ENCODE measurements around the gene GOLIM4.
"Not testable (repeated sequence)": the region's sequence is repeated elsewhere in the genome, so short reads cannot be mapped to it uniquely, and the experiment has no call there.

Gene GOLIM4

GRCh38 chr3:168095611-168096209 is at the start of gene GOLIM4:
TSS of gene GOLIM4 (minus strand) at chr3:168095924. CDS start at chr3:168095285, 639 bp downstream.
- peaks cover 8% of the 10 kb centered on the region for H3K4me1 Mint-ChIP-seq (ENCODE audit: low read depth)
- peak within 1 kb of the TSS; percentile 88 for H3K4me3 Mint-ChIP-seq
- no peaks in the 10 kb centered on the region for H3K36me3 Mint-ChIP-seq
- H3K27ac Mint-ChIP-seq: peak within 1 kb of the TSS; percentile 75
- H3K9me3 Mint-ChIP-seq (ENCODE audit: low read depth): no peaks in the 10 kb centered on the region
- H3K27me3 Mint-ChIP-seq: peaks cover 35% of the 10 kb centered on the region

GRCh38 chr3:168141405-168141998 is 45.8 kb upstream of the GOLIM4 start:
- H3K4me3 Mint-ChIP-seq: no peak overlapping the region
- no peak overlapping the region for H3K27ac Mint-ChIP-seq
- H3K36me3 Mint-ChIP-seq: no peaks in the 10 kb centered on the region
- H3K4me1 Mint-ChIP-seq (ENCODE audit: low read depth): no peaks in the 10 kb centered on the region
- H3K27me3 Mint-ChIP-seq: no peaks in the 10 kb centered on the region
- H3K9me3 Mint-ChIP-seq (ENCODE audit: low read depth): no peaks in the 10 kb centered on the region

DNA sequence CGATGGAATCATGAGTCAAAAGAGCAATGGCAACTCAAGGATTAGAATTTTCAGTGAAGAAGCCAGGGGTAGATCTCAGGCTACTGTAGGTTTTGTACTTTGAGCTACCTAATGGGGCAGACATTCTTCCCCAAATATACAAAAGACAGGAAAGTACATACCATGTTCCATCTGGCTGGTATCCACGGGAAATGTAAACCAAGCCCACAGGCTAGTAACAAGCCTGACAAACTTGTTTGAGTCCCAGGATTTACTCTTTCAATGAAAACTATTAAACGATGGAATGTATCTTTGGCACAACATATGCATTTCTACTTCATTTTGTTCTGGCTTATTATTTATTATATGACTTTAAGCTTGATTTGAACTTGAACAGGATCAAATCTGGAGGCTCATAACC is 44.2 kb upstream of the GOLIM4 start:
- no peak overlapping the region for H3K27ac Mint-ChIP-seq

GRCh38 chr3:168138421-168138820 is 42.7 kb upstream of the GOLIM4 start:
- H3K27ac Mint-ChIP-seq: no peak overlapping the region
- no peaks in the 10 kb centered on the region for H3K36me3 Mint-ChIP-seq
- H3K4me1 Mint-ChIP-seq (ENCODE audit: low read depth): no peaks in the 10 kb centered on the region
- no peaks in the 10 kb centered on the region for H3K9me3 Mint-ChIP-seq (ENCODE audit: low read depth)
- no peaks in the 10 kb centered on the region for H3K27me3 Mint-ChIP-seq
- no peak overlapping the region for H3K4me3 Mint-ChIP-seq

More for the DNA sequence above, 44.2 kb upstream of the GOLIM4 start:
- Mint-ChIP-seq H3K9me3 (ENCODE audit: low read depth) (no peaks in the 10 kb centered on the region), H3K27me3 (no peaks in the 10 kb centered on the region), H3K4me3 (no peak overlapping the region), H3K4me1 (ENCODE audit: low read depth) (no peaks in the 10 kb centered on the region), H3K36me3 (no peaks in the 10 kb centered on the region)

- no peaks in the 10 kb centered on the region for H3K4me1 Mint-ChIP-seq (ENCODE audit: low read depth)
- no peaks in the 10 kb centered on the region for H3K36me3 Mint-ChIP-seq
- no peak overlapping the region for H3K4me3 Mint-ChIP-seq
- H3K9me3 Mint-ChIP-seq (ENCODE audit: low read depth): peaks cover 3% of the 10 kb centered on the region
- peaks cover 2% of the 10 kb centered on the region for H3K27me3 Mint-ChIP-seq
- H3K27ac Mint-ChIP-seq: no peak overlapping the region
These were observed 39.2 kb upstream of the GOLIM4 start for GRCh38 chr3:168134931-168135330.

DNA sequence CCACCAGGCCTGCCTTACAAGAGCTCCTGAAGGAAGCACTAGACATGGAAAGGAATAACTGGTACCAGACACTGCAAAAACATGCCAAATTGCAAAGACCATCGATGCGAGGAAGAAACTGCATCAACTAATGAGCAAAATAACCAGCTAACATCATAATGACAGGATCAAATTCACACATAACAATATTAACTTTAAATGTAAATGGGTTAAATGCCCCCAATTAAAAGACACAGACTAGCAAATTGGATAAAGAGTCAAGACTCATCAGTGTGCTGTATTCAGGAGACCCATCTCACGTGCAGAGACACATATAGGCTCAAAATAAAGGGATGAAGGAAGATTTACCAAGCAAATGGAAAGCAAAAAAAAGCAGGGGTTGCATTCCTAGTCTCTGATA is 34.5 kb upstream of the GOLIM4 start:
- H3K4me1 Mint-ChIP-seq (ENCODE audit: low read depth); H3K27me3 Mint-ChIP-seq; H3K27ac Mint-ChIP-seq; H3K36me3 Mint-ChIP-seq; H3K4me3 Mint-ChIP-seq: not testable (repeated sequence)
- peaks cover 13% of the 10 kb centered on the region for H3K9me3 Mint-ChIP-seq (ENCODE audit: low read depth)

DNA sequence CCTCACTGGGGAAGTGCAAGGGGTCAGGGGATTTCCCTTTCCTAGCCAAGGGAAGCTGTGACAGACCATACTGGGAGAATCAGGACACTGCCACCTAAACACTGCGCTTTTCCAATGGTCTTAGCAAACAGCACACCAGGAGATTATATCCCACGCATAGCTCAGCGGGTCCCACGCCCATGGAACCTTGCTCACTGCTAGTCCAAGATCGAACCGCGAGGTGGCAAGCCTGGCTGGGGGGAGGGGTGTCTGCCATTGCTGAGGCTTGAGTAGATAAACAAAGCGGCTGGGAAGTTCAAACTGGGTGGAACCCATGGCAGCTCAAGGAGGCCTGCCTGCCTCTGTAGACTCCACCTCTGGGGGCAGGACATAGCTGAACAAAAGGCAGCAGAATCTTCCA is 32.7 kb upstream of the GOLIM4 start:
- H3K27me3 Mint-ChIP-seq; H3K36me3 Mint-ChIP-seq; H3K4me3 Mint-ChIP-seq; H3K27ac Mint-ChIP-seq; H3K4me1 Mint-ChIP-seq (ENCODE audit: low read depth): not testable (repeated sequence)
- peaks cover 13% of the 10 kb centered on the region for H3K9me3 Mint-ChIP-seq (ENCODE audit: low read depth)

DNA sequence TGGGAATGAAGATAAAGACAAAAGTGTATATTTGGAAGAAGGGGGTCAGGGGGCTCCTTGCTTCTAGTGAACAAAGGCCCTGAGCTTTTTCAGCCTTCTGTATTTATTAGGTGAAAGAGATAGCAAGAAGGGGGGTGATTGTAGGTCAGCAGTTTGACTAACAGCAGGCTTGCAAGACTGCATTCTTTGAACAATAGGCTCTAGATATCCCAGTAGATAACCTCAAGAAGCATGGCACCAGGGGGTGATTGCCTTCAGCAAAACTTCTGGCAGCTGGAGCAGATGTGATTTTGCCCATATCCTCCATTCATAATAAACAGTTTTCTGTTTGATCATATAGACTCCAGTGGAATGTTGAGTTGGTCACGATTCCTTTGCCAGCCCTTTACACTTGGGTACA is 31.7 kb upstream of the GOLIM4 start:
- no peaks in the 10 kb centered on the region for H3K36me3 Mint-ChIP-seq
- H3K4me3 Mint-ChIP-seq: no peak overlapping the region
- H3K9me3 Mint-ChIP-seq (ENCODE audit: low read depth): peaks cover 13% of the 10 kb centered on the region
- H3K27ac Mint-ChIP-seq: no peak overlapping the region
- peaks cover 5% of the 10 kb centered on the region for H3K27me3 Mint-ChIP-seq
- H3K4me1 Mint-ChIP-seq (ENCODE audit: low read depth): no peaks in the 10 kb centered on the region

GRCh38 chr3:168124791-168125190 is 29.1 kb upstream of the GOLIM4 start:
- Mint-ChIP-seq H3K4me3 (no peak overlapping the region), H3K9me3 (ENCODE audit: low read depth) (peaks cover 10% of the 10 kb centered on the region)

DNA sequence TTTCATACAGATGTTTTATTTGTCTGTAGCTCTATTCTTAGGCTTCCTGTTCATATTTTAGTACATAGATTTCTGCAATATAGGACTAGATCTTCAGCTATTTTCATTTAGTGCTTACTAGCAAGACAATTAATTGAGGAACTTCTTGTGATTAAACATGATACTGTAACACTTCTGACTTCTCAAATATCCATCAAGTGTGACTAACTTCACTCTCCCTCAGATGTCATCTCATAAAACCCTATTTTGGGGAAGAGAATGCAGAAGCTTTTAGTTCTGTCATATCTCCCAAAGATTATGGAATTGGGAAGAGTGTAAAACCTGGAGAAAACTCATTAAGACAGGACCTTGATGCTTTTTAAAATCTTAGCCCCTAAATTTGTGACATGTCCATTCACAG is 28.6 kb upstream of the GOLIM4 start:
- no peak overlapping the region for H3K27ac Mint-ChIP-seq

More at GRCh38 chr3:168124791-168125190, 29.1 kb upstream of the GOLIM4 start:
- Mint-ChIP-seq H3K27ac (no peak overlapping the region), H3K4me1 (ENCODE audit: low read depth) (no peaks in the 10 kb centered on the region), H3K27me3 (peaks cover 3% of the 10 kb centered on the region), H3K36me3 (no peaks in the 10 kb centered on the region)

DNA sequence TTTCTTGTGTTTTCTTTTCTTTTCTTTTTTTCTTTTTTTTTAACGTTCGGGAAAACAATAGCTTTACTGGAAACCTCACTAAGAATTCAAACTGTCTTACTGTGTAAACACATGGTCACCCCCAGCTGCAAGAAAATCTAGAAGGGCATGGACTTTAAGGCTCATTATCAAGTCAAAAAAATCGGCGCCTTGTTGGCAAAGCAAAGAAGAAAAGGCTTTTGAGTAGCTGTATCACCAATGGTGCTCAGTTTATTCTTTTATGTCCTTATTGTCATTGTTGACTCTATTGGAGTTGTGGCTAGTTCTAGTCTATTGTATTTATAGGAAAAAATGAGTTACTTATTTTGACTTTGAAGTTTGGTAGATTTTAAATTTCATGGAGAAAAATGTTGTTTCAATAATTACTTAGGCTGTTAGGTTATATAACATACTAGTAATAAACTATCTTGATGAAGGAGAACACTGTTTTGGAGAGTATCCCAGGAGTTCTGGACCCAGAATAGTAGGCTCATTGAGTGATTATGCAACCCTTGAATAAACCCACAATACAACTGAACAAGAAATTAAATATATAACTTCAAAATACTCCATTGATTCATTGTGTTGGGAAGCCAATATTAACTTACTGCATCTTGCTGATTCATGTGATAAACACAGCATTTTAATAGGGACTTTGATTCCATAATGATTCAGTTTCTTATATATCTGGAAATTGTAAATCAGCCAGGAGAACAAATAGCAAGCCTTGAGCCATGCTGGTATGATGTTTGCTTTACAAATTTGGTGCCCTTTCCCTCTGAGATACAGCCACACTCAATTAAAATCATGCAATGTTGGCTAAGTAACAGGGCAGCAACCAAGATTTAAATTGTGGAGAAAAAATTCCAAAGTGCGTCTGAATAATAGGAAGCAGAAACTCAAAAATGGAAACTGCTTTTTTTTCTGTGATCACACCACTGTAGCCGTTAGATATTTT is 27.8 kb upstream of the GOLIM4 start:
- Mint-ChIP-seq H3K4me1 (ENCODE audit: low read depth) (no peaks in the 10 kb centered on the region), H3K27ac (no peak overlapping the region), H3K27me3 (peaks cover 2% of the 10 kb centered on the region), H3K4me3 (no peak overlapping the region), H3K9me3 (ENCODE audit: low read depth) (peaks cover 10% of the 10 kb centered on the region), H3K36me3 (no peaks in the 10 kb centered on the region)

More for the DNA sequence above, 28.6 kb upstream of the GOLIM4 start:
- peaks cover 10% of the 10 kb centered on the region for H3K9me3 Mint-ChIP-seq (ENCODE audit: low read depth)
- no peak overlapping the region for H3K4me3 Mint-ChIP-seq
- no peaks in the 10 kb centered on the region for H3K4me1 Mint-ChIP-seq (ENCODE audit: low read depth)
- no peaks in the 10 kb centered on the region for H3K36me3 Mint-ChIP-seq
- H3K27me3 Mint-ChIP-seq: peaks cover 3% of the 10 kb centered on the region

DNA sequence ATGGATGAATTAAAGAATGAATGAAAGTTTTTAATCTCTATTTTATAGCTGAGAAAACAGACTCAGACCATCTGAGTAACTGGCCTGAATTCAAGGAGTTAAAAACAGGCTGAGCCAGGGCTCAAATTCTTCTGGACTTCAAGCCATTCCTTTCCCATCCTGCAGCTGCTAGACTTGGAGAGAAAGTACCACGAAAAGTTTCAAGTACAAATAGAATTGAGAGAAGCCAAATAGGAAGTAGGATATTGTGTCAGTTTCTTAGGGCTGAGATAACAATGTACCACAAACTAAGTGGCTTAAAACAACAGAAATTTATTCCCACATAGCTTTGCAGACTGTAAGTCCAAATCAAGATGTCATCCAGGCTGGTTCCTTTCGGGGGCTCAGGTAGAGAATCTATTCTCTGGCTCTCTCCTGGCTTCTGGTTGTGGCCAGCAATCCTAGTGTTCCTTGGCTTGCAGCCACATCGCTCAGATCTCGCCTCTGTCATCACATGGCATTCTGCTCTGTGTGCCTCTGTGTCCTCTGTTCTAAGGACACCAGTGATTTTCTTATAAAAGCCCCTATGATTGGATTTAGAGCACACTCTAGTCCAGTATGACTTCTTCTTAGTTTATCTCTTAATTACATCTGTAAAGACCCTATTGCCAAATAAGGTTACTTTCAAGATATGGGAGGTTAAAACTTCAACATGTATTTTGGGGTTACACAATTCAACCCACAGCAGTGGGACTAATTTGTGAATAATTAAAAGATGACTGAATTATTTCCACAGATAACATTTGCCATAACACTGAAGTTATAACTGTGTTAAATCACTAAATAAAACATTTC is 25.7 kb upstream of the GOLIM4 start:
- peaks cover under 1% of the 10 kb centered on the region for H3K9me3 Mint-ChIP-seq (ENCODE audit: low read depth)
- H3K4me3 Mint-ChIP-seq: no peak overlapping the region
- no peaks in the 10 kb centered on the region for H3K4me1 Mint-ChIP-seq (ENCODE audit: low read depth)
- H3K36me3 Mint-ChIP-seq: no peaks in the 10 kb centered on the region
- H3K27me3 Mint-ChIP-seq: peaks cover 2% of the 10 kb centered on the region
- H3K27ac Mint-ChIP-seq: no peak overlapping the region

DNA sequence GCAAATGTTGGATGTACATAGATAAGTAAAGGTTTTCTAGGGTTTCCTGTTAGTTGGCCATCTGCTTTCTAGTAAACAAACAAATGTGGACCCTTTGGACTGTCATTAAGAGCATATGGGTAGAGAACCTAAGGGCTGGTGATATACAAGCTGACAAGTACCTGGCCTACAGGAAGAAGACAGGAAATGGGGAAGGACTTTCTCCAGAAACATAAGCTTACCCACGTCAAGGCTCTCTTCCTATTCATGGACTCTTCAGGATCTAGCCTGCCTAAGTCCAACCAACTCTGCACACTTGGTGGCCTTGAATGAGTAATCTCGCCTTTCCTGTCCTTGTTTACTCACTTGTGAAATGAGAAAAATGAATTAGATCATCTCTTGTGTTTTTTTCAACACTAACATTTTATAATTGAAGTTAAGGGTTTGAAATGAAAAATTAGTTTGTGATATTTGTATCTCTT is 22.2 kb upstream of the GOLIM4 start:
- Mint-ChIP-seq H3K27ac (no peak overlapping the region), H3K4me1 (ENCODE audit: low read depth) (no peaks in the 10 kb centered on the region), H3K27me3 (no peaks in the 10 kb centered on the region), H3K9me3 (ENCODE audit: low read depth) (no peaks in the 10 kb centered on the region), H3K4me3 (no peak overlapping the region), H3K36me3 (no peaks in the 10 kb centered on the region)

DNA sequence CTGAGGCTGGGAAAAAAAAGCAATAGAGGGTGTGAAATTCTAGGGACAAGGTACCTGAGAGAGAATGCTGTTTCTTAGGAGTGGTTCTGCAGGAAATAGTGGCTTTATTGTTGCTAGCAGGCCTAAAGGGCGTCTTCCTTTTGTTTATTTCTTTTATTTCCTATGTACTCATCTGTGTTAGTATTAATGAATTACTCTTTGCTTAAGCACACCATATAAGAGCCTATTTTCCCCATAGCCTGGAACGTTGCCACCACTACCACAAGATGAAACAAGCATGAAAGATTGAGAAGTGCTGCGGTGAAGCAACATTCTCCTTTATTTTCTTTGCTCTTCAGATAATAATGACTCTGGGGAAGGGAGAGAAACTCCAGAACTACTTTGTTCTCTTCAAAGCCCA is 21.3 kb upstream of the GOLIM4 start:
- H3K27me3 Mint-ChIP-seq: no peaks in the 10 kb centered on the region
- no peaks in the 10 kb centered on the region for H3K9me3 Mint-ChIP-seq (ENCODE audit: low read depth)
- no peak overlapping the region for H3K4me3 Mint-ChIP-seq
- H3K4me1 Mint-ChIP-seq (ENCODE audit: low read depth): no peaks in the 10 kb centered on the region
- H3K36me3 Mint-ChIP-seq: no peaks in the 10 kb centered on the region
- H3K27ac Mint-ChIP-seq: no peak overlapping the region

All from activated naive CD8-positive, alpha-beta T cell (primary cell).